Lung microvascular endothelial cell (primary cell): ENCODE results near the gene MYO10. TPM values are rescaled to one million over a fixed set of nuclear protein-coding genes. Genes with fewer than 3 reads are reported as not detected.
A peak's percentile ranks its signal among the peaks of the same experiment; 100 is the strongest.
"Not testable (repeated sequence)": the region's sequence is repeated elsewhere in the genome, so short reads cannot be mapped to it uniquely, and the experiment has no call there.

Experiments
- DNase-seq, 2 donors: peaks; one replicate each; pipeline versions ENCODE4 v3.0.0 to v3.0.0-alpha.2; 2010; ENCODE audit warnings: low read depth in 2 of 2
- total RNA-seq: library from RNA; depleted of rRNA; stranded (reverse); fragments of >200 nt; gene quantifications from 2 replicates; pipeline ENCODE4 v1.2.1, GENCODE V29; 2014

Gene MYO10
- total RNA-seq, 1 donor from 2014 or later: 59.5 TPM

DNA sequence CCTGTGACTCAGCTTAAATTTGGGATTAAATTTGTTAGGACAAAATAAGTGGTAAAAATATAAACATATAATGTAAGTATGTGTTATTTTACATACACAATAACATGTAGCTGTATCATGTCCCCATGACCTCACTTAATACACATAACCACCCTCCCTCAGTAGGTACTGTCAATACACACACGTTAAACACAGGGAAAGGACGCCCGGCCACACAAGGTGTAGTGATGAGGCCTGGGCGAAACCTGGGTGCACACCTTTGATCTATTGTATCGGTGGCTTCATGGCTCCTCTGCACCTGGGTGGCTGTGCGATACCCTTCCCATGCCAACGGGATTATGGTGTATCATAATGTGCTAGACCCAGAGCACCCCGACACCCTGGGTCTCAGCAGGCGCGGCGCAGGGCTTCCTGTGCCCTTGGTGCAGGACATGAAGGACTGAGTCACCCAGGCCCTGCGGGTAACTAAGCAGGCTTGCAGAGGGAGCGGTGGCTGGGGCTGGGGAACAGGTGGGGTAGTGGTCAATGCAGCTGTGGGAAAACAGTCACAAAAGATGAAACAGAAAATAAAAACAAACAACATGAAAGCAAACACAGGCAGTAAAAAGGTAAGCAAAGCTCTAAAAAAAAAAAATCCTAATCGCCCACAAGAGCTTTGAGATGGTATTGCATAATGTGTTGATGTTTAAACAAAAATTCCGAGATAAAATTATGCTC, 191.8 kb downstream of the MYO10 start:
- DNase-seq: peak in 1 of 2 donors; percentile 19

DNA sequence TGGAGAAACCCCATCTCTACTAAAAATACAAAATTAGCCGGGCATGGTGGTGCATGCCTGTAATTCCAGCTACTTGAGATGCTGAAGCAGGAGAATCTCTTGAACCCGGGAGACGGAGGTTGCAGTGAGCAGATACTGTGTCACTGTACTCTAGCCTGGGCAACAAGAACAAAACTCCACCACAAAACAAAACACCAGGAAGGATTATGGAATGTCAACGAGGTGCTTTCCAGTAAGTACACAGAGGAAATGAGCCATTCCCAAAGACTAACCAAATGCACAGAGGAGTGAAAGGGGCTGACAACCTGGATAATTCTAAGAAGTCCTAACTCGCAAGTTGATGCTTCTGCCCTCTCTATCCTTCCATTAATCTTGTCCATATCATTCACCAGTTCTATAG, 193.2 kb downstream of the MYO10 start:
- DNase-seq: peak; percentile 54 to 82

DNA sequence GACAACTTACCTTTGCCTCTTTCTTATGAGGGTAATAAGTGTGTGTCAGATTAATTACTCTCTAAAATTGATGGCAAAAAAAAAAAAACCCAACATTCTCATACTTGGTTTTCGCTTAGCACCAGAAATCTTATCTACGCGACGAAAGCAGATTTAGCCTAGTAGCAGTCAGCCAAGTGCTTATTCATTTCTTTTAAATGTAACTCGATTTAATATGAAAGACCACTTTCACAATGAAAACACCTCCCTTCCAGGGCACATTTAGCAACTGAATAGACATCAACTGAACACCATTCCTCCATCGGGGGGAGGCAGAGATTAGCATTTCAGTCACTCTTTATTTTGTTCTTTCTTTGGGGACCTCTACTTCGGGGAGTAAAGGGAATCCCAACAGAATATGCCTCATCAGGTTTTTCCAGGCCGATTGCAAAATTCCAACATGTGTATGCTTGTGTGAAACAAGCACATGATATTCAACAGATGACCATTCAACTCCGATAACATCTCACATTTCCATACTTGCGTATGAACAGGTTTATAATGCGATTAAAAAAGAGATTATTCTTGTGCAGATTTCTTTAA, 195.2 kb downstream of the MYO10 start:
- peak in 1 of 2 donors; percentile 19 for DNase-seq

DNA sequence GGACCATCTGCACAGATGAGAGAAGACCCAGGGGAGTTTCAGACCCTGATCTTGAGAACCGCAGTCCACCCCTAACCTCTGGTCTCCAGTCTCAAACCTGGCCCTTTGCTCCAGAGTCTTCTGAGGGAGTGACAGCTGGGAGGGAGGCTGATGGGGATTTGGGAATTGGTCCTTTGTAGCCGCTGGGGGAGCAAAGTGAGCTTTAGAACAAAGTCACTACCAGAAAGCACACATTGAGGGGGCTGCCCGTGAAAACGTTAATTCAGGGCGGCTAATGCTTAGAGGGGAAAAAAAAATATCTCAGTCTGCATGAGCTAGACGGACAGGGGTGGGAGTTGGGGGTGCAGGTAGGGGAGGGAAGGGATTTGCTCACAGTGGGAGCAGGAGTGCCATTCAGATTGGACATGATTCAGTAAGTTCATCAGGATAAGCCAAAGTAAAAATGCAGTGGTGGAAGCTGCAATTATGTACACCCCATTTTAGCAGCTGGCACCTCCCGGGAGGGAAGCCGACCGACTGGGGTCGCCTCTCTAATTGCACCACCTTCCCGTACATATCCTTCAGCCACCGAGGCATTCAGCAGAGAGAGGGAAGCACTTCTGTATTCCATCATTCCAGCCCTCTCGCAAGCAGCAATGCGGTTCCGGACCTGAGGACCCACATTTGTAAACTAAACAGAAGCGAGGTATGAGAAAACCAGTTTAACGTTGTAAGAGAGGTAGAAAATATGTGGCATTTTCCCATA, 195.8 kb downstream of the MYO10 start:
- DNase-seq: no peak

DNA sequence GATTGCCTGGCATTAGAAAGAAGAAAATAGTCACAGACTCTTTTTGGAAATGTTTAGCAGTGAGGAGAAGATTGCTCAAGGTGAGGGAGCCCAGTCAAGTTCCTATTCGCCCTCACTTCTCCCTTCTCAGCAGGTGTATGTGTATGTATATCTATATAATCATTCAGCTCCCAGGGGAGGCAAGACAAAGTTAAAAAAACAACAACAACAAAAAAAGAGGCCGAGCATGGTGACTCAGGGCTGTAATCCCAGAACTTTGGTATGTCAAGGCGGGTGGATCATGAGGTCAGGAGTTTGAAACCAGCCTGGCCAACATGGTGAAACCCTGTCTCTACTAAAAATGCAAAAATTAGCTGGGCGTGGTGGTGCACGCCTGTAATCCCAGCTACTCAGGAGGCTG, 197.7 kb downstream of the MYO10 start:
- DNase-seq: not testable (repeated sequence)

DNA sequence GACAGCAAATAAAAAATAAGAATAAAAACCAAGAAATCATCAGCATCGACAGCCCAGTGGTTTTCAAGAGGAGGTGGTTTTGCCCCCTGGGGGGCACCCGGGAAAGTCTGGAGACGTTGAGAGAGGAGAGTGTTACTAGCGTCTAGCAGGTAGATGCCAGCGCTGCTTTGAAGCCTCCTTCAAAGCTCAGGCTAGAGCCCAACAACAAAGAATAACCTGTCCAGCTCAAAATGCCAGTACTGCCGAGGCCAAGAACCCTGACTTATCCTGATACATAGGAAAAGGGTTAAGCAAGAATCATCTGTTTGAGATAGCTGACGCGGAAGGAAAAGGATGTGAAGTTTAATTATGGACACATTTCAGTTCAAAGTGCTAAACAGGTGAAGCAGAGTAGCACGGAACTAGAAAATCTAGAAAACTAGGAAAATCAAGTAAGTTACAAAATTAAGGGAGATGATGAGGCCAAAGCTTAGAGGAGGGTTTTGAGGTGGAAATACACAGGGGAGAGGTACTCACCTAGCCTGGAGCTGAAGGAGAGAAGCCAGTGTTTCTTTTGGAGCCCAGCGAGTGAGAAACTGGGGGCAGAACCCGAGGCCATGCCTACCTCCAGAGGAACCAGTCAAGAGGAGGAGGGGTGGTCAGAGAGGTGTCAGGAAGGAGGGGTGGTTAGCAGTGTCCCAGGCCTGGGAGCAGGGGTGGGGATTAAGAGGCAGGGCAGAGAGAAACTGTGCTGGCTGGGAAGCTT, 198.3 kb downstream of the MYO10 start:
- DNase-seq: no peak

DNA sequence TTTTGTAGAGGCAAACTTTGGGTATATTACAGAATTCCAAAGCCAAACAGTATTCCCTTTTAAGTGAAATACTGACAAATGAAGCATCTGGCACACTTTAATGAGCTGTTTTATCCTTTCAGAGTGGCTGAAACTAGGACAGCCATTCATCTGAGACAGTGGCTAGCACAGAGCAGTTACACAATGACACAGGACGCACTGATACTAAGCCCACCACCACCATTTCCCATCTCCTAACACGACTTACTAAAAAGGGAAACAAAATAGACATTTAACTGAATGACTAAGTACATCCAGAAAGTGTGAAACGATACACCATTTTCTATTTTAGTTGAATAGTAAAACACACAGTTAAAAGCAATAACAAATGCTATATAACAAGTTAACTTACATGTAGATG, 198.9 kb downstream of the MYO10 start:
- no peak for DNase-seq

DNA sequence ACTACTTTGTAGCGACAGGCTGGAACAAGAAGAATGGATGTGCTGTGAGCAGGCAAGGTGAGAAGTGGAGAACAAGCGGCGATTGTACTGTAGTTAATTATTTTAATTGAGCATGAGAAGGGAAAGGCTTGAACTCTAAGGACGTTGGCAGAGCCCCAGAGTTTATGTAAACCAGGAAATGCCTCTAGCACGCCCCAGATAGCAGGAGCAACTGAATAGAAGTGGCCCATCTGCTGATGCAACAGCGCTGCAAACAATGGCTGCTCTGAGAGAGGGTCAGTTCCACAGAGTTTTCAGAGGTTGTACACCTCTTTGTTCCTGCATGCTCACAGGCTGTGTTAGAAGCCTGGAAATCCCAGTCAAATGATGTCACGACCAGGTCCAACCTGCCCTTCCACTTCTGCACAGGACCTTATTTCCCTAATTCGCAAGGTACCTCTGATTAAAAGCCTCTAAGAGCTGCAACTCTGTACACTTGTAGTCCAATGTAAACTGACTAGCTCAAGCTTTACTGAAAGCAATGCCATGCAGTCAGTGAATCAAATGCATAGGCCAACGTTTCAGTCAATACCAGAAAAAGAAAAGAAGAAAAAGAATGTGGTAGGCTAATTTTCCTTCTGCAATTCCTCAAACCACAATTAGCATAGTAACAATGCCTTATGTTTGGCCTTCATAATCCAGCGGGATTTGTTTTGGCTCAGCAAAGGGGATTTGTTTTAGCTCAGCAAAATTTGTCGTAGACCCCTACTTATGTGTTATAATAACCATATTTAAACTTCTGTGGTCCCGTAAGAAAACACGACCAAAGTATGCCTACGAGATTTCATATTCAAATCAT, 199.7 kb downstream of the MYO10 start:
- DNase-seq: peak; percentile 81 to 82

DNA sequence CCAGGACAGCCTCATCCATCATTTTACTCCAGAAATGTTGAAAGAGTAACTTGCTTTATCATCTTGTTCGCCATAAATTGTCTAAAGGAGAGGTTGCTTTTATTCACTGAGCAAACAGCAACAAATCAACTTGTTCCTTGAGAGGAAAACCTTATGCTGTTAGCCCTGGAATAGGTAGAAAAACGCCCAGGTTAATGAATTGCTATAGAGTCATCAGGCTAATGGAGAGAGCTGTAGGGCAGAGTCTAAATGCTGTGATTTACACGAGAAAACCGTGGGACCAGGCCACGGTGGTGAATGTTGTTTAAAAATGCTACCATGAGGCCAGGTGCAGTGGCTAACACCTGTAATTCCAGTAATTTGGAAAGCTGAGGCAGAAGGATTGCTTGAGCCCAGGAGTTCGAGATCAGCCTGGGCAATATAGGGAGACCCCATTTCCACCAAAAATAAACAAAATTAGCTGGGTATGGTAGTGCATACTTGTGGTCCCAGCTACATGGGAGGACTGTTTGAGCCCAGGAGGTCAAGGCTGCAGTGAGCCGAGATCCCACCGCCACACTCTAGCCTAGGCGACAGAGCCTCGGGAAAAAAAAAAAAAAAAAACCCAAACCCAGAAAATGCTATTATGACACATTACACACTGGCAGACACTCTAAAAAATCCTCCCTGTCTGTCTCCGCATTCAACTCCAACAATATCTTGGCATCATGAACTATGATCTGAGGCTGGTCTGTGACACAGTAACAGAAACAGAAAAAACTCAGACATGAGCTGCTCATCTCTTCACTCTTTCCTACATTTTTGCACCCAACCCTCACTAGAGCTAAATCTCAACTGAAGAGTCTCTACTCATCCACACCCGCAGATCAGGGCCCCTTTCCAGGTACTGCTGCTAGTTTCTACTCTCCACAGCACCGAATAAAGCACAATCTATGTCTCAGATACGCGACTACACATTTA, 200.7 kb downstream of the MYO10 start:
- DNase-seq: no peak

DNA sequence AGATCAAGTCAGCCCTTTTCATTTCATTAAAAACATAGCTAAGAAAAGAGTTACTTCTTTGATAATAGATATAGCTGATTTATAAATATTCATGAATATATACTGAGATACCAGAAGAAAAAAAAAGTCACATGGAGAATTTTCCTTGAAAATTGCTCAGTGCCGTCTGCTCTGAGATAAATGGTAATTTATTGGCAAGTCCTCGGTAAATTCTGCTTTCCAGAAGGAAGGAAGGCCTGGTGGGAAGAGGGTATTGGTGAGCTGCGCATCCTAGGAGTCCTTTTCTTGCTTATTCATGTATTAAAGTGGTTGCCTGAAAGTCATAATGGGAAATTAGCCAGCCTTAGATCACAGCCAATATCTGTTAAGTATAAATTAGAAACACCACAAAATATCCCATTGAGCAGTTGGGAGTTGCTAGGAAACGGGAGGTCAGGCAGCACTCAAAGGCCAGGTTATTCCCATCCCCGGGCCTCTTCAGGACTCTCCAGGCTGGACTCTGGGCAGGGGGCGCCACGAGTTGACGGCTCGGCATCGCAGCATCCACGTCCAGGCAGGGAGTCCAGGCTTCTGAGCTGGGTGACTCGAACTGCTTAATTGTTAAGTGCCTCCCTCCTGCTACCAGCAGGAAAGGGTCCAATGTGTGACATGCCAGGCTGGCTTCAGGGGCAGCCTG, 202.6 kb downstream of the MYO10 start:
- no peak for DNase-seq

DNA sequence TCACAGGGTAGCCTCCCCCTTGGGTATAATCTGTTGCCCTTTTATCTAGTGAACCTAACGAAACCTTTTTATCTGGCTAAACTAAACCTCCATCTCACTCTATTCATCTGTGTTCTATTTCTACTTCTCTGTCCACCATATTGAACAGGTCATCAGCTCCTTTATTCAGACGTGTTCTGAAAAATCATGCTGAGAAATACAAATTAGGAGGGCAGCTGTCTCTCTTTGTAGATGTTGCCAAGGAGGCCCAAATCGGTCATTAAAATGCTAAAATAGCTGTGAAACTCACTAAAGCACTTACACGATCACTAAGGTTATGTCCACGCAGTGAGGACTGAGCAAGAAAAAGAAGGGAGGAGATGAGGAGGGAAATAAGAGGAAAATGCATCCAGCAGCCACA, 203.7 kb downstream of the MYO10 start:
- DNase-seq: no peak

DNA sequence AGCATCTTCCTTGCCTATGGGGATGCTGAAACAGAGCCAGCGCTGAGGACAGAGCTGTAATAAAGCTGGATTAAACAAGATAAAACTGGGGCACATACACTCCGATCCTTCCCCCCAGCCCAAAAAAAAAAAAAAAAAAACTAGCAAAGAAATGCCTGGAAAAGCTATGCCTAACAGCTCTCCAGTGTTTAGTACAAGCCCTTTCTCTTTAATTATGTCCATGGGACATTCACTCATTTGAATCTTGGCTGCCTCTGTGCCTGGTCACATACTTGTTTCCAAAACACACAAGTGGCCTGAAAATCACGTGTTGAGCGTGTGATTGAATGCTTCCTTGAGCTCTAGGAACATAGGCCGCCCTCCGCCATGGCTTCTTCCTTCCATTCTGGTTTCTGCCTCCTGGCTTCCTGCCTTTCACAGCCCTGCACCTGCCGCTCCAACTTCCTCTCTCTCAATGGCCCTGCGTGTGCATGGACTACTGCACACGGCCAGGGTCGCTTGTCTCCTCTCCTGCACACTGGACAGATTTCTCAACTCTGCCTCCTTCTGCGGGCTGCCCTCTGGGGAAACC, 208.2 kb downstream of the MYO10 start:
- peak; percentile 59 to 92 for DNase-seq

DNA sequence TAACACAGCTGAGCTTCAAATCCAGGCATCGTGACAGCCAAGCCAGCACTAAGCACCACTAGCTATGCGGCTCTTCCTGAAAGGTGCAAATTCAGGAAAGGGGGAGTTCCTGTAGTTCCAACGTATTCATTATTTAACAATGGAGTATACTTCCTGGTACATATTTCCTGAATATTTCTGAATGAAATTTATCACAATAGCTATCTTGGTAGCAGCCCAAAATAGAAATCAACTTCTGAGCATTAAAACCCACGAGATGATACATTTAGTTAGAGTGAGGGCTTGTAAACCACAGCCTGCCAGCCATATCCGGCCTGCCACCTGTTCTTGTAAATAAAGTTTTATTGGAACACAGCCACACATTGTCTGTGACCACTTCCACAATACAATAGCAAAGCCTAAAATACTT, 209.5 kb downstream of the MYO10 start:
- peak; percentile 89 to 94 for DNase-seq

DNA sequence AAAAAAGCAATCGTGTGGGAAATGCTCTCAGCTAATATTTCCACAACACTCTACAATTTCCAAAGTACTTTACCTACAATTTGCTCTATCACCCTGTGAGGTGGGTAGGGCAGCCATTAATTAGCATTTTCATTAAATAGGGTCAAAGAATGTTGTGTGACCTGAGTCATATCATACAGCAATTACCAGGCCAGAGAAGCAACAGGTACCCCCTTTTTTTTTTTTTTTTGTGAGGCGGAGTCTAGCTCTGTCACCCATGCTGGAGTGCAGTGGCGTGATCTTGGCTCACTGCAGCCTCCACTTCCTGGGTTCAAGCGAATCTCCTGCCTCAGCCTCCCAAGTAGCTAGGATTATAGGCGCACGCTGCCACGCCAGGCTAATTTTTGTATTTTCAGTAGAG, 210.5 kb downstream of the MYO10 start:
- no peak for DNase-seq

DNA sequence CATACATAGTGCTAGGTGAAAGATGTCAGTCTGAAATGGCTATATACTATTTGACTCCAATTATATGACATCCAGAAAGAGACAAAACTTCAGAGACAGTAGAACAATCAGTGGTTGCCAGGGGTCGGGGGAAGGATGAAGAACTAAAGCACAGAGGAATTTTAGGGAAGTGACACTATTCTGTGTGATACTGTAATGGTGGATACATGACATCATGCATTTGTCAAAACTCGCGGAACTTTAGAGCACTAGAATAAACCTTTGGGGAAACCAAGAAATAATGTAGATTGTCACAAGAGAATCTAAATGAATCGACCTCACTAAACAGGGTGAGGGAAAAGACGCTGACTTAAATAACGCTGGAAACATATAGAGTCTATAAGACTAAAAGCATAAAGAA, 212.3 kb downstream of the MYO10 start:
- DNase-seq: no peak

DNA sequence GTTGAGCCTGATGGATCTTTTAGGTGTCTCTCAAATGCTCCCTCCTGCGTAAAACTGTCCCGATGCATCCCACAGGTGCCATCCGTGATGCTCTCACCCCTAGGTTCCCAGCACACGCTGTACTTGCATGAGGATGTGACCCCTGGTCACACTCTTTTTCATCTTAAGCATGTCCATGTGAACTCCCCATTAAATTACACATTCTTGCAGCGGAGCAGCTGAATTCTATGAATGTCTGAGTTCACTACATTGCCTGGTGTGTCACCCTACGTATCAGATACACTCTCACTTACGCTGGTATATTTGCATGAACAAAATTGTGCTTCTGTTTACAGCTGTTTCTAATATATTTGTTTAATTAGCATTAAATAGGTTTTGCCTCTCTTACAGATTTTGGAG, 214.0 kb downstream of the MYO10 start:
- no peak for DNase-seq

DNA sequence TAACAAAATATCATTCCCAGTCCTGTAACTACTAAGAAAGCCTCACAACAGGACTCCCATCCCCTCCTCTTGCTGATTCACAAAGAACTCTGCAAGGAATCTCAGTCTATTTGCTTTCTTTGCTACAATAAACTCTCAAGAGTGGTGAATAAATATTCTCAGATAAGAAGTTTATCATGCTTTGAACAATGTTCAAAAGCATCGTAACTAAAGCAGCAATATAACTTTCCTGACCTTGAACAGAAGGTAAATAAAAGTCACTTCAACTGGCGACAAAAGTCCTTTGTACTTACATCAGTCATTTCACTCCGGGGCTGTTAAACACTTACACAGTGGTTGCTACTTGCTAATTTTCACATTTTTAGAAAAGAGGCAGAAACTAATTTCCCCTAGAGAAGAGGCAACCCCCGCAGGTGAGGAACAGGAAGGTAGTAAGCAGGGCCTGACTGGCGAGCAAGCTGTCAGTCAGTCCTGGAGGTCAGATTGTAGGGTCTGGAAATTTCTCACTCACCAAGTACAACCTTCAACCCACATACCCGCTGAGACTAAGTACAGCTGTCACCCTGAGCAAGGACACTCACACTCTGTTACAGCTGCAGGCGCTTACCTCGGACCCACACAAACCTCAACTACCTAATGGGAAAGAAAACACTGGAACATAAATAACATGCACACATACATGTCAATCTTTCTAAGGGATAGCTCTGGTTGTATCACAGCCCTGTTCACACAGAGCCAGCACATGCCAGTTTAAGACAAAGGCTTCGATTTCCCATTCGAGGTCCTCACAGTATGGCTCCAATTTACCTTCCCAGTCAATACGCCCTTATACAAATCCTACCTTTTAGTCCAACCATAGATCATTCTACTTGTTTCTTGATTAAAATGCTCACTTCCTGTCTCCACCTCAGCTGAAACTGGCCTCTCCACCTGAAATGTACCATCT, 214.7 kb downstream of the MYO10 start:
- no peak for DNase-seq

DNA sequence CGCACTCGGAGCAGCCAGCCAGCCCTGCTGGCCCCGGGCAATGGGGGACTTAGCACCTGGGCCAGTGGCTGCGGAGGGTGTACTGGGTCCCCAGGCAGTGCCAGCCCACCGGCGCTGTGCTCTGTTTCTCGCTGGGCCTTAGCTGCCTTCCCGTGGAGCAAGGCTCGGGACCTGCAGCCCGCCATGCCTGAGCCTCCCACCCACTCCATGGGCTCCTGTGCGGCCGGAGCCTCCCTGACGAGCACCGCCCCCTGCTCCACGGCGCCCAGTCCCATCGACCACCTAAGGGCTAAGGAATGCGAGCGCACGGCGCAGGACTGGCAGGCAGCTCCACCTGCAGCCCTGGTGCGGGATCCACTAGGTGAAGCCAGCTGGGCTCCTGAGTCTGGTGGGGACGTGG, 218.1 kb downstream of the MYO10 start:
- not testable (repeated sequence) for DNase-seq
